Measurements from ENCODE around the gene MYCT1. TPM values are rescaled to one million over a fixed set of nuclear protein-coding genes. Genes with fewer than 3 reads are reported as not detected.

The MYCT1 gene
- total and polyA plus RNA-seq, 2 of the 8 experiments (the other 6 are each of a cell fraction or from before 2014, with no cell fraction given) = 0.39 to 3.3 TPM

DNA sequence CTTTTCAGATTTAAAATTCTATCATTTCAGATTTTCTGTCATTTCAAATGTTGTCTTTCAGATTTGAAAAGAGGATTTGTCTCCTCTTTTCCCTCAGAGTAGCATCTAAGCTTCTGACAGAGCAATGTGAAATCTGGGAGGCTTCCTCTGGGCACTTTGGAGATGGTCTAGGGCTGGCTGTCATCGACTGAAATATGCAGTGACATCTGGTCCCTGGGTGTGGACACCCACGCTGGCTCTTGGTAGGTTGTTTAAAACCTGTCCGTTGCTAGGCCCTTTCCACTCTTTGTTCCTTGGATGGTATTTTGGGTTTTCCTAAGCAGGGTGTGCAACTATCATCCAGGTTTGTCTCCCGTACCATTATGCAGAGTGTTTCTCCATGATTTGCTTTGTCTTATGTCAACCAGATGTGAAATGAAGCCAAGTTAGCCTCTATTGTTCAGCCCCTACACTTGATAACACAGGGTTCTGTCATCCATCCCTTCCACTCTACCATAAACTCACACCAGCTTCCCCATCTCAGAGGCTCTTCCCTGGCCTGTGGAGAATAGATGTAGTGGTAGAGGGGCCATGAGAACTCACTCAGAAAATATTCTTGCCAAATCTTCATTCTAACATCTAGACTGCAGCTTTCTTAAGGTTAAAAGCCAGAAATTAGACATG lies 47.9 kb downstream of the MYCT1 start:
- Histone ChIP-seq H3K79me1 (ENCODE audit: low read depth, low read length) (no peaks in the 10 kb centered on the region), H4K5ac (ENCODE audit: insufficient read length, low read depth, low read length) (no peak overlapping the region), H4K8ac (ENCODE audit: extremely low read depth, insufficient read depth, low read length) (no peak overlapping the region), H2BK20ac (ENCODE audit: low read length) (no peak overlapping the region), H3K27ac (ENCODE audit: low read depth, low read length) (no peak overlapping the region), H3K36me3 (ENCODE audit: control insufficient read depth in 2 of 4, insufficient read depth in 4 of 4, low read length in 3 of 4) (no peaks in the 10 kb centered on the region), H3K79me2 (ENCODE audit: control insufficient read depth in 1 of 2, insufficient read depth in 2 of 2, low read length in 2 of 2) (no peaks in the 10 kb centered on the region), H3K4me1 (replicated peaks in 1 of 4; ENCODE audit: control insufficient read depth in 3 of 4, insufficient read depth in 4 of 4, low read length in 3 of 4) (no peaks in the 10 kb centered on the region; a peak in 2 of 7 replicates), H3K14ac (ENCODE audit: insufficient read length) (no peak overlapping the region), H4K91ac (replicated peaks; ENCODE audit: insufficient read length, low read length) (no peak overlapping the region), H3K9me3 (ENCODE audit: insufficient read depth in 2 of 2, low read depth in 1 of 2, low read length in 1 of 2) (no peaks in the 10 kb centered on the region), H3K4ac (replicated peaks; ENCODE audit: insufficient read length, low read depth, low read length) (no peak overlapping the region), H3K23ac (ENCODE audit: insufficient read length) (no peak overlapping the region), H3K4me3 (ENCODE audit: extremely low read depth in 1 of 4, insufficient read depth in 2 of 4, low read depth in 3 of 4, low read length in 4 of 4) (no peak overlapping the region), H3K23me2 (ENCODE audit: low read depth, low read length) (no peaks in the 10 kb centered on the region), H3K56ac (replicated peaks; ENCODE audit: insufficient read length, low read depth, low read length) (no peak overlapping the region), H3K4me2 (ENCODE audit: insufficient read depth in 1 of 2, low read depth in 2 of 2, low read length in 2 of 2) (no peak overlapping the region), H3K18ac (ENCODE audit: extremely low read depth, low read length) (no peak overlapping the region), H3K27me3 (replicated peaks in 1 of 4; ENCODE audit: control insufficient read depth in 3 of 4, extremely low read depth in 1 of 4, insufficient read depth in 3 of 4, low read length in 3 of 4) (no peaks in the 10 kb centered on the region), H3K9ac (replicated peaks in 1 of 4; ENCODE audit: extremely low read depth in 1 of 4, low read depth in 3 of 4, low read length in 3 of 4) (no peak overlapping the region), H4K20me1 (replicated peaks in 1 of 2; ENCODE audit: control insufficient read depth in 1 of 2, insufficient read depth in 2 of 2, low read length in 2 of 2) (no peaks in the 10 kb centered on the region), H2BK120ac (replicated peaks; ENCODE audit: low read depth, low read length) (no peak overlapping the region), H2BK15ac (ENCODE audit: low read length) (no peak overlapping the region), H2AFZ (ENCODE audit: low read length) (no peak overlapping the region), H2AK5ac (ENCODE audit: low read depth, low read length) (no peak overlapping the region), H2BK5ac (ENCODE audit: low read depth, low read length) (no peak overlapping the region), H2BK12ac (ENCODE audit: low read depth, low read length) (no peak overlapping the region)
- no peak for DNase-seq (ENCODE audit: low read depth in 1 of 2, low spot score in 2 of 2)
- 72% methylated on average over 4 of the region's 4 CpGs; no CpG with 5 or more reads in 1 of the 2 experiments for WGBS, 2 experiments (ENCODE audit: extremely low coverage in 1 of 2, insufficient coverage in 1 of 2, insufficient read length in 1 of 2, insufficient replicate concordance in 2 of 2, low coverage in 1 of 2, low lambda C conversion rate in 2 of 2, missing lambda C conversion rate in 1 of 2)
- ChIA-PET CTCF (ENCODE audit: partially characterized antibody) (interaction anchor here (0.6 to 1.3 kb wide), 4 partner anchors 18 to 233 kb away, joined by 3 read pairs; no protein-coding TSS in a partner anchor), POLR2A (ENCODE audit: partially characterized antibody) (interaction anchor here (0.6 kb wide), 1 partner anchor 12 kb away, joined by 3 read pairs; no protein-coding TSS in a partner anchor)
- no peak for FAIRE-seq
- TF ChIP-seq RBBP5 (IDR thresholded peaks at IDR 0.05; ENCODE audit: borderline replicate concordance, low read depth, low read length) (no peak), CREB1 (IDR thresholded peaks at IDR 0.05) (no peak), POLR2A (IDR thresholded peaks at IDR 0.05; ENCODE audit: control extremely low read depth in 1 of 2, low read depth in 2 of 2, low read length in 2 of 2) (no peak), ASH2L (IDR thresholded peaks at IDR 0.05; ENCODE audit: low read length) (no peak), RFX5 (IDR thresholded peaks at IDR 0.05; ENCODE audit: borderline replicate concordance, low read depth, low read length) (no peak), SRF (IDR thresholded peaks at IDR 0.05; ENCODE audit: low read depth, low read length) (no peak), MAX (IDR thresholded peaks at IDR 0.05) (no peak), RAD21 (IDR thresholded peaks at IDR 0.05 in 1 of 2, conservative IDR thresholded peaks at IDR 0.05 in 1 of 2; ENCODE audit: low read depth in 2 of 2, low read length in 2 of 2) (no peak), SIN3A (conservative IDR thresholded peaks at IDR 0.05 in 1 of 2, IDR thresholded peaks at IDR 0.05 in 1 of 2; ENCODE audit: low read depth in 1 of 2, low read length in 2 of 2) (no peak), KDM4A (IDR thresholded peaks at IDR 0.05; ENCODE audit: low read depth, low read length, severe bottlenecking) (no peak), HDAC2 (IDR thresholded peaks at IDR 0.05; ENCODE audit: borderline replicate concordance in 1 of 2, low read depth in 2 of 2, low read length in 2 of 2) (no peak), RNF2 (IDR thresholded peaks at IDR 0.05; ENCODE audit: borderline replicate concordance, low read depth, low read length, missing control alignments, poor library complexity, severe bottlenecking) (no peak)
